ENCODE measurements around the gene PDCD1. TPM values are rescaled to one million over a fixed set of nuclear protein-coding genes. Genes with fewer than 3 reads are reported as not detected.

The PDCD1 gene
- total and polyA plus RNA-seq, 2 donors = 12.7 to 16.0 TPM

DNA sequence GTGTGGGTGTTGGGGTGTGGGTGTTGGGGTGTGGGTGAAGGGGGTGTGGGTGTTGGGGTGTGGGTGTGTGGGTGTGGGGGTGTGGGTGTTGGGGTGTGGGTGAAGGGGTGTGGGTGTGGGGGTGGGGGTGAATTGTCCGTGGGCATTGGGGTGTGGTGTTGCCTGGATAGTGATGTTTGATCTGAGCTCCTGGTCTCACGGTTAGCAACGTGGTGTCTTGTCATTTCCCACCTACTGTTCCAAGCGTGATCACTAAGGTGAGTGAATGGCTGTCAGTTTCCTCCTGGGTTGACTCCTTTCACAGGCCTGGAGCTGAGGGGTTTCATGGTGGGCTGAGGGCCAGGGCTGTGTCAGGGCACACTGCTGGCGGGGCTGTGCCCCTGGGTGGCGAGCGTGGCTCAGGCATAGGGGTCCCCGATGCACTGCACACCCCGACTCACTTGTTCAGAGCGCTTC is 38.1 kb upstream of the PDCD1 start:
- Histone ChIP-seq H3K4me3 (ENCODE audit: low read length in 2 of 2) (no peak overlapping the region), H3K36me3 (ENCODE audit: control insufficient read depth in 2 of 2, insufficient read depth in 2 of 2, low read length in 1 of 2) (peaks cover 5 to 37% of the 10 kb centered on the region in 2 donors), H3K9me3 (ENCODE audit: control insufficient read depth in 2 of 2, insufficient read depth in 1 of 2, low read length in 1 of 2) (peaks cover 0 to 6% of the 10 kb centered on the region in 2 donors), H3K27me3 (ENCODE audit: control insufficient read depth in 2 of 2, insufficient read depth in 1 of 2, low read length in 1 of 2) (no peaks in the 10 kb centered on the region), H3K4me1 (ENCODE audit: control insufficient read depth in 2 of 2, insufficient read depth in 2 of 2, low read length in 2 of 2) (peaks cover 0 to 8% of the 10 kb centered on the region in 2 donors), H3K27ac (ENCODE audit: low read depth in 1 of 2, low read length in 1 of 2) (no peak overlapping the region)
- no peak for DNase-seq (ENCODE audit: low read depth in 6 of 9, low spot score in 9 of 9)
- whole genome bisulfite sequencing = 84% methylated on average over 10 of the region's 10 CpGs

DNA sequence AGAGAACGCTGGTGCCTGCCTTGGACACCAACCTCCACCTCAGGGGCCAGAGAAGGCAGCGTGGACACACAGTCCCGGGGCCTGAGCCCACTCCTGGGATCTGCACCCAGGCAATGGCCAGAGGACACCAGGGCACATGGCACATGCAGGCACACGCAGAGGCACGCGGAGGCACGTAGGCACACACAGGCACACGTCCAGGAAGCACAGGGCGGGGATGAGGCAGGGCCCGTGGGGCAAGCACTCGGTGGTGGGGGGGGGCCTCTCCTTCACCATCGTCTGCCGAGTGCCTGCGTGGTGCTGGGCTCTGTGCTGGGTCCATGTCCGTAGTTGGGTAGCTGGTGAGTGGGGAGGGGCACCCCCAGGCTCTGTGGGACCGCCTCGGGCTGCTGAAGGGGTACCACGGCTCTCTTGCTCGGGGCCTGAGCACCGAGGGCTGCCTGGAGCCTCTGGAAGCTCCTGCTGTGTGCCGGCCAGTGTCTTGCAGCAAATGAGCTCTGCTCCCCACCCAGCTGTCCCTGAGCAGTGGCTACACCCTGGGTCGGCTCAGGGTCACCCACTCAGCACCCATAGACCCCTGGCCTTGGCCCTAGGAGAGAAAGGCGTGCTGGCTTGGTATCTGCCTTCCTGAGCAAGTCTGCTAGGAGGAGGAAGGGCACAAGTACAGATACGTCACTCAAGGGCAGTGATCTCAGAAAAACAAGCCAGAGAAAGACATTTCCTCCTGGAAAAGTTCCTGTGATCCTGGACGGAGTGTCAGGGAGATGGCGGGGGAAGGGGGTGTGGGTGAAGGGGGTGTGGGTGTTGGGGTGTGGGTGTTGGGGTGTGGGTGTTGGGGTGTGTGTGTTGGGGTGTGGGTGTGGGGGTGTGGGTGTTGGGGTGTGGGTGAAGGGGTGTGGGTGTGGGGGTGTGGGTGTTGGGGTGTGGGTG is 37.3 kb upstream of the PDCD1 start:
- H3K36me3 ChIP-seq (ENCODE audit: control insufficient read depth in 2 of 2, insufficient read depth in 2 of 2, low read length in 1 of 2) = peaks cover 8 to 42% of the 10 kb centered on the region in 2 donors
- no peak overlapping the region for H3K27ac ChIP-seq (ENCODE audit: low read depth in 1 of 2, low read length in 1 of 2)
- no peaks in the 10 kb centered on the region for H3K27me3 ChIP-seq (ENCODE audit: control insufficient read depth in 2 of 2, insufficient read depth in 1 of 2, low read length in 1 of 2)
- no peak for DNase-seq (ENCODE audit: low read depth in 6 of 9, low spot score in 9 of 9)
- H3K4me1 ChIP-seq (ENCODE audit: control insufficient read depth in 2 of 2, insufficient read depth in 2 of 2, low read length in 2 of 2) = peaks cover 0 to 8% of the 10 kb centered on the region in 2 donors
- H3K4me3 ChIP-seq (ENCODE audit: low read length in 2 of 2) = no peak overlapping the region
- peaks cover 0 to 6% of the 10 kb centered on the region in 2 donors for H3K9me3 ChIP-seq (ENCODE audit: control insufficient read depth in 2 of 2, insufficient read depth in 1 of 2, low read length in 1 of 2)
- WGBS = 94% methylated on average over 26 of the region's 26 CpGs

DNA sequence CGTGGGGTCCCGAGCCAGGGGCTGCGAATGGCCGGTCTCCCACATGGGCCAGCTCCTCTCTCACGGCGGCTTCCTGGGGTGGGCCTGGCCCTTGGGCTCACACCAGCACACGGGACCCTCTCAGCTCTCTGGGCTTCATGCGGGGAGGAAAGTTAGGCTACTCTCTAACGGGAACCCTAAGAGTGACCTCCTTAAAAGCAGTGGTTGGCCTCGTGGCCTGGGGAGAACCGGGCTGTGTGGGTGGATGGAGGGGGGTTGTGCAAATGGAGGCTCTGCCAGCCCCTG is 36.7 kb upstream of the PDCD1 start:
- Histone ChIP-seq H3K4me1 (ENCODE audit: control insufficient read depth in 2 of 2, insufficient read depth in 2 of 2, low read length in 2 of 2) (peaks cover 0 to 6% of the 10 kb centered on the region in 2 donors), H3K36me3 (ENCODE audit: control insufficient read depth in 2 of 2, insufficient read depth in 2 of 2, low read length in 1 of 2) (peaks cover 8 to 48% of the 10 kb centered on the region in 2 donors), H3K27me3 (ENCODE audit: control insufficient read depth in 2 of 2, insufficient read depth in 1 of 2, low read length in 1 of 2) (no peaks in the 10 kb centered on the region), H3K4me3 (ENCODE audit: low read length in 2 of 2) (no peak overlapping the region), H3K9me3 (ENCODE audit: control insufficient read depth in 2 of 2, insufficient read depth in 1 of 2, low read length in 1 of 2) (peaks cover 0 to 6% of the 10 kb centered on the region in 2 donors), H3K27ac (ENCODE audit: low read depth in 1 of 2, low read length in 1 of 2) (no peak overlapping the region)
- WGBS = 97% methylated on average over 11 of the region's 11 CpGs
- no peak for DNase-seq (ENCODE audit: low read depth in 6 of 9, low spot score in 9 of 9)

DNA sequence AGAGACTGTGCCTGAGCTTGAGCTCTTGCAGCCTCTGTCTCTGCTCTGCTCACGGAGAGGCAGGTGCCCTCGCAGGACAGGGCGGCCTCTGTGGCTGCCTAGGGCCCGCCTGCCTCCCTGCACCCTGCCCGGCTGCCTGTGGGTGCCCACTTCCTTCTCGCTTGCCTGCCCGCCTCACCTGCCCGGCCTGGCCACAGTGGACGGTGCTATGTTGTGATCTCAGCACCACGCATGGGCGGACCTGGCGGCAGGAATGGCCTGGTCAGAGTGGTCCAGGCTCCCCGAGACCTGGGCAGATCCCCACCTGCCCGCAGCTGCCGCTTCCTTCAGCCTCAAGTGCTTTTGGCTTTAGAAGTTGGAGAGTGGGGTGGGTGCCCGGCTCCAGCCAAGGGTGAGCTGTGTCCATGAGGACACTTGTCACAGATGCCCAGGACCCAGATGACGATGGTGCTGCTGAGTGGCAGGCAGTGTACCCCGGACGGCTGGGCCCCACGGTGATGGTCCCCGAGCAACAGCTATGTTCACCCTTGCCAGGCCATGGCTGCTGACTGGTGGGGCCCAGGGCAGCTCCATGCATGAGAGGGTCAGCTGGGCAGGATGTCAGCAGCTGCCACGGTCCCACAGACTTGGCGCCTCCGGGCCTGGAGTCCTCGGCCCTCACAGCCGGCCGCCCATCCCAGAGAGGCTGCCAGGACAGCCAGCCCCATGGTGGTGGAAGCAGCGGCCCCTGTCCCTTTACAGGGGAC is 36.2 kb upstream of the PDCD1 start:
- H3K36me3 ChIP-seq (ENCODE audit: control insufficient read depth in 2 of 2, insufficient read depth in 2 of 2, low read length in 1 of 2) = peaks cover 8 to 51% of the 10 kb centered on the region in 2 donors
- H3K27me3 ChIP-seq (ENCODE audit: control insufficient read depth in 2 of 2, insufficient read depth in 1 of 2, low read length in 1 of 2) = no peaks in the 10 kb centered on the region
- H3K9me3 ChIP-seq (ENCODE audit: control insufficient read depth in 2 of 2, insufficient read depth in 1 of 2, low read length in 1 of 2) = peaks cover 0 to 6% of the 10 kb centered on the region in 2 donors
- 95% methylated on average over 28 of the region's 28 CpGs for WGBS
- H3K4me3 ChIP-seq (ENCODE audit: low read length in 2 of 2) = no peak overlapping the region
- DNase-seq (ENCODE audit: low read depth in 6 of 9, low spot score in 9 of 9) = no peak
- peaks cover 0 to 2% of the 10 kb centered on the region in 2 donors for H3K4me1 ChIP-seq (ENCODE audit: control insufficient read depth in 2 of 2, insufficient read depth in 2 of 2, low read length in 2 of 2)
- H3K27ac ChIP-seq (ENCODE audit: low read depth in 1 of 2, low read length in 1 of 2) = no peak overlapping the region

DNA sequence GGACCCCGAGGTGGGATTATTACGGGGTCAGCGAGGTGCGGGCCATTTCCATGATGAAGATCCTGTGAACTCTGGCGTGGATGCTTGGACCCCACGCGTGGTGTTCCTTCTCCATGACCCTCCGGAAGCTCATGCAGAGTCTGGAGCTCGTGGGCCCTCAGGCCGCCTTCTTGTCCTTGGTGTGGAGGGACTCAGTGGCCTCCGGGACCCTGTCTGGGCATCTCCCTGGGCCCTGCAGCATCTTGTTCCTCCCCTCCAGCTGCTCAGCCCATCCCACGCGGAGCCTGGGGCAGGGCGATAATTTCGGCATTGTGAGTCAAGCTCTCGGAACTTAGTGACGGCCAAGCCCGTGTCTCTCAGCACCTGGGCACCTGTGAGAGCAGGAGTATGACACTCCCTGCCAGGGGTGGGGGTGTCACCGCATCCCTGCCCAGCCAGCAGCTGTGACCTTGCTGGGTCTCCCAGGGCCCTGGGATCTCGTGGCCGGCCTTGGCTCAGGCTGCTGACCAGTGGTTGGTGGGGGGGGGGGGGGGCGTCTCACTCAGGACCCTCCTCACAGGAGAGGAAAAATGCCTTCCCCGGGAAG is 35.5 kb upstream of the PDCD1 start:
- peaks cover 0 to 2% of the 10 kb centered on the region in 2 donors for H3K4me1 ChIP-seq (ENCODE audit: control insufficient read depth in 2 of 2, insufficient read depth in 2 of 2, low read length in 2 of 2)
- peaks cover 0 to 6% of the 10 kb centered on the region in 2 donors for H3K9me3 ChIP-seq (ENCODE audit: control insufficient read depth in 2 of 2, insufficient read depth in 1 of 2, low read length in 1 of 2)
- DNase-seq (ENCODE audit: low read depth in 6 of 9, low spot score in 9 of 9) = no peak
- peaks cover 11 to 54% of the 10 kb centered on the region in 2 donors for H3K36me3 ChIP-seq (ENCODE audit: control insufficient read depth in 2 of 2, insufficient read depth in 2 of 2, low read length in 1 of 2)
- 94% methylated on average over 23 of the region's 23 CpGs for WGBS
- H3K27me3 ChIP-seq (ENCODE audit: control insufficient read depth in 2 of 2, insufficient read depth in 1 of 2, low read length in 1 of 2) = no peaks in the 10 kb centered on the region
- H3K27ac ChIP-seq (ENCODE audit: low read depth in 1 of 2, low read length in 1 of 2) = no peak overlapping the region
- H3K4me3 ChIP-seq (ENCODE audit: low read length in 2 of 2) = no peak overlapping the region

DNA sequence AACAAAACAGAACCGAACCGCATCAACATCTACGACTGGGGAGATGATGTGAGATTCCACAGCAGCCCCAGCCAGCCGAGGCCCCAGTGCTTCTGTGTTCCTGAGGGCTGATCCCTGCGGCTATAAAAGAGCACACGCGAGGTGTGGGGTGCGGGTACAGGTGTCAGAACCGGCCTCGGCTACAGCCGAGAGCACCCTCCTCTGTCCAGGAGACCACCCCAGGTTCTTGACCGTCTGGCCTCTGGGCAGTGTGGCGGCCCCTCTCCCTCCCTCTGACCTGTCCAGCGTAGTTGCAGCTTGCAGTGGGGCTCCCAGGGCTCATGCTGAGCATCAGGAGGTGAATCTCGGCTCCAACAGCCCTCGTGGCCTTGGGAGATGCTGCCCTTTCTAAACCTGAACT is 34.6 kb upstream of the PDCD1 start:
- Histone ChIP-seq H3K4me3 (ENCODE audit: low read length in 2 of 2) (no peak overlapping the region), H3K27ac (ENCODE audit: low read depth in 1 of 2, low read length in 1 of 2) (no peak overlapping the region), H3K27me3 (ENCODE audit: control insufficient read depth in 2 of 2, insufficient read depth in 1 of 2, low read length in 1 of 2) (no peaks in the 10 kb centered on the region), H3K36me3 (ENCODE audit: control insufficient read depth in 2 of 2, insufficient read depth in 2 of 2, low read length in 1 of 2) (peaks cover 14 to 47% of the 10 kb centered on the region in 2 donors), H3K4me1 (ENCODE audit: control insufficient read depth in 2 of 2, insufficient read depth in 2 of 2, low read length in 2 of 2) (peaks cover 0 to 4% of the 10 kb centered on the region in 2 donors), H3K9me3 (ENCODE audit: control insufficient read depth in 2 of 2, insufficient read depth in 1 of 2, low read length in 1 of 2) (peaks cover 0 to 10% of the 10 kb centered on the region in 2 donors)
- no peak for DNase-seq (ENCODE audit: low read depth in 6 of 9, low spot score in 9 of 9)
- WGBS = 97% methylated on average over 16 of the region's 16 CpGs

DNA sequence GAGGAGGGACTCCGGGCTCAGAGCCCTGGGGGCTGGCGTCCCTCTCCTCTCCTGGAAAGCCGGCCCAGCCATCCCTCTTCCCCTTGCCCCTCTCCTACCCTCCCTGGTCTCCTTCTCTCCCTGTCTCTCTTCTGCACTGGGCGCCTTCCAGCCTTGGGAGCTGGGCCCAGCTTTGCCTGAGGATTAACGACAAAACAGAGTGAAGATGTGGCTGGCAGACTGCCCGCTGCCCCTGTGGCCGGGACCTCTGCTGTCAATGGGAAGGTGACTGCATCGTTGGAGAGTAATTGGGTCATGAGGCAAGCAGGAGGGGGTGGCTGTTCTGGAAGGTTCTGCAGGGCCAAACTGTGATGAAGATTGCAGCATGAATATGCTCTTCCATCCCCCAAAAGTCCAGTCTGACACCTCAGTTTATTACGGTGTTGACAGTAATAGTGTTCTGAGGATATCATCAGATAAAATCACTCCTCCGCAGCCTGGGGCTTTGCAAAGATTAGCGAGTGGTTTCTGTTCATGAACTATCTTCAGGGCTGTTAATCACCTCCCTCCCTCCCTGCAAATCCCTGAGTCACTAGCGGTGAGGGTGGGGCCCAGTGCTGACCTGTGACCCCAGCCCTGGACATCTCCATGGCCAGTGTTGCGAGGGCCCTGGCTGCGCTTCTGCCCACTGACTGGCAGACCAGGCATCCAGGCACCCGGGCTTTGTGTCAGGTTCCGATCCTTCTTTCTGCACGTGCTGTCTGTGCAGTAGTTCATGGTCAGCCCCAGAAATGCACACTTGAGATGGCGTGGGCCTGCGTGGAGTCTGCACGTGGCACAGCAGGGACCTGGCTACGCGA is 33.8 kb upstream of the PDCD1 start:
- 97% methylated on average over 22 of the region's 22 CpGs for WGBS
- Histone ChIP-seq H3K36me3 (ENCODE audit: control insufficient read depth in 2 of 2, insufficient read depth in 2 of 2, low read length in 1 of 2) (peaks cover 14 to 47% of the 10 kb centered on the region in 2 donors), H3K27ac (ENCODE audit: low read depth in 1 of 2, low read length in 1 of 2) (no peak overlapping the region), H3K4me1 (ENCODE audit: control insufficient read depth in 2 of 2, insufficient read depth in 2 of 2, low read length in 2 of 2) (peaks cover 0 to 6% of the 10 kb centered on the region in 2 donors), H3K9me3 (ENCODE audit: control insufficient read depth in 2 of 2, insufficient read depth in 1 of 2, low read length in 1 of 2) (peaks cover 0 to 14% of the 10 kb centered on the region in 2 donors), H3K27me3 (ENCODE audit: control insufficient read depth in 2 of 2, insufficient read depth in 1 of 2, low read length in 1 of 2) (no peaks in the 10 kb centered on the region), H3K4me3 (ENCODE audit: low read length in 2 of 2) (no peak overlapping the region)
- DNase-seq (ENCODE audit: low read depth in 6 of 9, low spot score in 9 of 9) = no peak

DNA sequence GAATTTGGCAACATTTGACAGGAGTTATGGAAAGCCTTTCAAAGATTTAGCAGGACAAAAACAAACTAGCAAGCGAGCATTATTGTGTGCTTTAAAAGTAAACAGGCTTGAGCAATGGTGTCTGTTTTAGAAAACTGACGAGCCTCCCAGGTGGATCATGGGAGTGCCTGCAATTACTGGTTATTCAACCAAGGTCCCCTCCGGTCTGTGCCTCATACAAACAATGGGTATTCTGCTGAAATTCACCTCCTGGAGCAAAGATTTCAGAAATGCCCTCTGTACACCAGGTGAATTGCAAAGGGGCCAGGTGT is 33.2 kb upstream of the PDCD1 start:
- H3K4me1 ChIP-seq (ENCODE audit: control insufficient read depth in 2 of 2, insufficient read depth in 2 of 2, low read length in 2 of 2) = peaks cover 3 to 9% of the 10 kb centered on the region in 2 donors
- H3K4me3 ChIP-seq (ENCODE audit: low read length in 2 of 2) = no peak overlapping the region
- H3K27ac ChIP-seq (ENCODE audit: low read depth in 1 of 2, low read length in 1 of 2) = no peak overlapping the region
- H3K36me3 ChIP-seq (ENCODE audit: control insufficient read depth in 2 of 2, insufficient read depth in 2 of 2, low read length in 1 of 2) = peaks cover 16 to 45% of the 10 kb centered on the region in 2 donors
- H3K9me3 ChIP-seq (ENCODE audit: control insufficient read depth in 2 of 2, insufficient read depth in 1 of 2, low read length in 1 of 2) = peaks cover 2 to 18% of the 10 kb centered on the region in 2 donors
- DNase-seq (ENCODE audit: low read depth in 6 of 9, low spot score in 9 of 9) = no peak
- H3K27me3 ChIP-seq (ENCODE audit: control insufficient read depth in 2 of 2, insufficient read depth in 1 of 2, low read length in 1 of 2) = no peaks in the 10 kb centered on the region
- 96% methylated on average over 3 of the region's 3 CpGs for WGBS

Data from thymus (tissue), 11 donors.